NCI-H2081 (cell line): ENCODE results near the gene MYO3B.
"Not testable (repeated sequence)": the region's sequence is repeated elsewhere in the genome, so short reads cannot be mapped to it uniquely, and the experiment has no call there.

ENCODE experiments used
- DNase-seq, 2 experiments: peaks; one replicate each; lab custom pipeline; 2025; lab: John Stamatoyannopoulos, UW

Gene MYO3B

DNA sequence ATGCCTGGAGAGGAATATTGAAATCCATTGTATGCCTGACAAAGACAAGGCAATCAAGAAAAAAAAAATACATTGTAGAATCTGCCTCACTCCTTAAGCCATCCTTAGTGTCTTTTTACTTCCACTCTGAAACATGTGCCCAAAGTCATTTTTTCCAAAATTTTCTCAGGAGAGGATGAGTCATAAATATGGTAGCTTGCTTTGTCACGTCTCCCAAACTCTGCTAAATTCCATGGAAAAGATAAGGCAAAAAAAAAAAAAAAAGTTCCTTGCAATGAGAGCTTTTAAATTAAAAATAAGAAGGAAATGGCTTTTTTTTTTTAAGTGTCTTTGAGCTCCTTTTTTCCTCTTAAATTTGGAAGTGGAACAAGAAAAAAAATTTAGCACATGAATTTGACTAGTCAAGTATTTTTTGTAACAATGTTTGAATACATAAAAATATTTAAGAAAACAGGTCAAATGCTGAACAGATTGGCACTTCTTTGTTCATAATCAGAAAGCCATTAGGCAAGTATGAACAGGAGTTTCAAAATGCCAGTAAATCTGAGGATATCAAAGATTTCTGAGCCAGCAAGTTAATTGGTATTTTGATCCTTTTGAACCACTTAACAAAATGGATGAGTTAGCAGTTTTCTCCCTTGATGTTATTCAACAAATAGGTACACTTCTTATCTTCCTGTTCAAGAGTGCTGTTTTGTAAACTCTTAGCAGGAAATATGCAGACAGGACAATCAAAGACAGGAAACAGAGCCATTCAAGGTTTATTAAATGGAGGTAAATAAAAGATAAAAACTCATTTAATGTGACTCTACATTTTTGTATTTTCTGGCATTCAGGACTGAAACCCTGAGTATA, 289.8 kb downstream of the MYO3B start:
- DNase-seq, result no peak

GRCh38 chr2:170468557-170468956, 290.6 kb downstream of the MYO3B start:
- no peak for DNase-seq

DNA sequence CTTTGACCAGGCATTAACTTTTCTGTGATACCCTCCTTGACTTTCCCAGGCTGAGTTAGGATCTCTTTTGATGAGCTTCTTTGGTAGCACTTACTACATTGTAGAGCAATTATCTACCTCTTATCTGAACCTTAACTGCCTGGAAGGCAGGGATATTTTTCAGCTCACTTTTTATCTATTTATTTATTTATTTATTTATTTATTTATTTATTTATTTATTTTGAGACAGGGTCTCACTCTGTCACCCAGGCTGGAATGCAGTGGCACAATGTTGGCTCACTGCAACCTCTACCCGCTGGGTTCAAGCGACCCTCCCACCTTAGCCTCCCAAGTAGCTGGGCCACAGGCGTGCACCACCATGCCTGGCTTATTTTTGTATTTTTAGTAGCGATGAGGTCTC, 294.6 kb downstream of the MYO3B start:
- DNase-seq, result not testable (repeated sequence)

DNA sequence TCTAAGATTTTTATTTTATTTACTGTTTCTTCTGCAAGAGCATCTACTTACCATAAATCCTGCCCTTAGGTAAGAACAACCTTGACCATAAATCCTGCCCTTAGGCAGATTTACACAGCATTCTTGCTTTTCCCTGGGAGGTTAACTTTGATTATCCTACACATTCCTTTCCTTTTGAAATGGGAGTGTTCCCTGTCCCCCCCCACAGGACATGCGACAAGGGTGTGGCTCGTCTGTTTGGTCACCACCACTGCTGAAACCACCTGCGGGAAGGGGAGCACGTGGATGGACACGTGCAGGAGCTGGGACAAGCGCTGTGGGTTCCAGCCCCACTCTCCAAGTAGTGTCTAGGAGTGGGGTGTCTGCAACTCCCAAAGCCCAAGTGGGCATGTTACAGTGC, 297.9 kb downstream of the MYO3B start:
- DNase-seq, result no peak

- DNase-seq, result no peak
Observed at GRCh38 chr2:170477630-170478029, 299.7 kb downstream of the MYO3B start.

DNA sequence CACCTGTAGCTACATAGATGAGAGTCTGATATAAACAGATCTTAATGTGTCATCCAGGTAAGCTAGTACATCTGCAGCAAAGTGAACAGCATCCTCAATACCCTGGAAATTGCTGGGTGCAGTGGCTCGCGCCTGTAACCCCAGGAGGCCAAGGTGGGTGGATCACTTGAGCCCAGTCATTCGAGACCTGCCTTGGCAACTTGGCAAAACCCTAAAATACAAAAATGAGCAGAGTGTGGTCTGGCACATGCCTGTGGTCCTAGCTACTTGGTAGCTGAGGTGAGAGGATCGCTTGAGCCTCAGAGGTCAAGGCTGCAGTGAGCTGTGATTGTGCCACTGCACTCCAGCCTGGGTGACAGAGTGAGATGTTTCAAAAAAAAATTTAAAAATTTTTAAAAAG, 303.3 kb downstream of the MYO3B start:
- no peak for DNase-seq

GRCh38 chr2:170484552-170484951, 306.6 kb downstream of the MYO3B start:
- DNase-seq, result no peak

GRCh38 chr2:170485254-170486026, 307.5 kb downstream of the MYO3B start:
- DNase-seq, result no peak

DNA sequence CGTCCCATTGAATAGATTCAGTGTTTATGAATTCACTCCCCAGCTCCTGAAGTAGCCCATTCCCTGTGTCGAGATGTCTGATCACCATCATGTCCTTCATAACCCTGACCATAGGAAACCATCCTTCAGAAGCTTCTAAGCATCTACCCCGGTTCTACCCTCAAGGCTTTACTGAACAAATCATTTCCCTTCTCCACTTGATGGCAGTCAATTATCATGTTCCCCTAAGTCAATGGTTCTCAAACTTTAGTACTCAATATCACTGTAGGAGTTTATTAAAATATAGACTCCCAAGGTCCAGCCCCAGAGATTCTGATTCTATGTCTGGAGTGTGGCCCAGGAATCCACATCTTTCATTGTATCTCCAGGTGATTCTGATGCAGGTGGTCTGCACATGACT, 308.8 kb downstream of the MYO3B start:
- no peak for DNase-seq

DNA sequence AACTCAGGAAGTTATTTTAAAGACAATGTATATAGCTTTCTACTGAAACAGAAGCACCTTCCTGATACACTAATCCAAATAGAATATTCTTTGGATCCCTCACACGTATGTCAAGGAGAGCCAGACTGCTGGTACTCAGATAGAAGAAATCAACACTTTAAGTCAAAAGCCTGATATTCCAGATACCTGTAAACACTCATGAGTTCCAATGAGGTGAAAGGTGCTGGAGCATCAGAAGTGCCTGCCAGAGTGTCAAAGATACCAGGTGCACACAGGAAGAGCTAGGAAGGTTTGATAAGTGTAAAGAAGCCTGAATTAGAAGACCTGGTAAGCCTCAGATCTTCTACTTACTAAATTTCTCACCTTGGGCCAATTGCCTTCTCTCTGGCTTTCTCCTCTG, 310.9 kb downstream of the MYO3B start:
- no peak for DNase-seq

- no peak for DNase-seq
Observed at GRCh38 chr2:170492010-170492409, 314.1 kb downstream of the MYO3B start.

DNA sequence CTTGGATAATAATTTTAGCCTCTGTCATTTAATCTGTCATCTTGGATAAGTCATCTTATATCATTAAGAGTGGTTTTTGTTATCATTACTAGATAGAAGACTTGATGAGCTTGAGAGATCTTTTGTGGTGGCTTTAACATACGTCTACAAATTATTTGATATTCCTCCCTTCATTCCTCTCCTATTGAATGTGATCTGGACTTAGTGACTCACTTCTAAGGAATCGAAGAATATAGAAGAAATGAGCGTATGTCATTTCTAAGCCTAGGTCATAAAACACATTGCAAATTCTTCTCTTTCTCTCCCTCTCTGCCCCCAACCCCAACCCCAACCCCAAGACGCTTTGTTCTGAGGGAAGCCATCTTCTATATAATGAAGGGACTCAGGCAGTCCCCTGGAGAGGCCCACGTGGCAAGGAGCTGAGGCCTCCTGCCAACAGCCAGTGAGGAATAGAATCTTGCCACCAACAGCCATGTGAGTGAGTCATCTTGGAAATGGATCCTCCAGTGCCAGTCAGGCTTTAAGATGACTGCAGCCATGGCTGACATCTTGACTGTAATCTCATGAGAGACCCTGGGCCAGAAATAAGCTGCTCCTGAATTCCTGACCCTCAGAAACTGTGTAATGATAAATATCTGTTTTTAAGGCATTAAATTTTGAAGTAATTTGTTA, 315.6 kb downstream of the MYO3B start:
- DNase-seq, result no peak

DNA sequence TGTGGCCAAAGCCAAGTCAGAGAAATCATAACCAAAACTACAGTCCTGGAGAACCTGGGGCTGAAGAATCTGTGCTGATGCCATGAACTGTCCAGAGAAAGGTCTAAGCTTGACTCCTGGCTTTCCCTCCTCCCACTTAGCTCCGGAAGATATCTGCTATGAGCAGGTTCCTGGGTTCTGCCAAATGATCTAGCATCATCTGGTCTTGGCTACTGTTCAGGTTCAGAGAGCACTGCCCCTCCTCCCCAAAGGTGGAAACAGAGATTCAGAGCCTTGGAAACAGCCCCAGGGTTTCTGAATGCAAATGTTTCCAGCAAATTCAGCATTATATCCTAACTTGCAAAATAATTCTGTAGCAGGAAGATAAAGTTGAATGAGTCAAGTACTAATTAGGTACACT, 317.9 kb downstream of the MYO3B start:
- no peak for DNase-seq

DNA sequence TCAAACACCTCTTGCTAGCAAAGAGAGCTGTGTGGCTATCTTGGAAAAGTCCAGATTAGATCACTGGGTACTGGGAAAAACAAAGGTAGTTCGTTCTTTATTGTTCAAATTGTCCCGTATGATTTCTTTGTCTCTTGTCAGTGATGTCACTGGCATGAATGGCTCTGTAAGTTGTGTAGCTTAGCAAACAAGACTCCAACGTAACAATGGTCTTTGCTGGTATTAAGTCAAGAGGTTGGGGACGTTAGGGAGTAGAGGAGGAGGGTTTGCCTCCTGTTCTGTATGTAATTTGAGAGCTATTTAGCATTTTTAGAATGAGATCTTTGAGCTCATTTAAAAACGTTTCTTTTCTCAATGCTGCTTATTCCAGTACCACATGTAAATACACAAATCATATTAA, 320.7 kb downstream of the MYO3B start:
- peak in 1 of 2 experiments; percentile 18 for DNase-seq

- no peak for DNase-seq
Observed at GRCh38 chr2:170500104-170500503, 322.2 kb downstream of the MYO3B start.

- DNase-seq, result no peak
Observed at GRCh38 chr2:170500770-170501169, 322.8 kb downstream of the MYO3B start.

- DNase-seq, result no peak
Observed at GRCh38 chr2:170501421-170502043, 323.6 kb downstream of the MYO3B start.

DNA sequence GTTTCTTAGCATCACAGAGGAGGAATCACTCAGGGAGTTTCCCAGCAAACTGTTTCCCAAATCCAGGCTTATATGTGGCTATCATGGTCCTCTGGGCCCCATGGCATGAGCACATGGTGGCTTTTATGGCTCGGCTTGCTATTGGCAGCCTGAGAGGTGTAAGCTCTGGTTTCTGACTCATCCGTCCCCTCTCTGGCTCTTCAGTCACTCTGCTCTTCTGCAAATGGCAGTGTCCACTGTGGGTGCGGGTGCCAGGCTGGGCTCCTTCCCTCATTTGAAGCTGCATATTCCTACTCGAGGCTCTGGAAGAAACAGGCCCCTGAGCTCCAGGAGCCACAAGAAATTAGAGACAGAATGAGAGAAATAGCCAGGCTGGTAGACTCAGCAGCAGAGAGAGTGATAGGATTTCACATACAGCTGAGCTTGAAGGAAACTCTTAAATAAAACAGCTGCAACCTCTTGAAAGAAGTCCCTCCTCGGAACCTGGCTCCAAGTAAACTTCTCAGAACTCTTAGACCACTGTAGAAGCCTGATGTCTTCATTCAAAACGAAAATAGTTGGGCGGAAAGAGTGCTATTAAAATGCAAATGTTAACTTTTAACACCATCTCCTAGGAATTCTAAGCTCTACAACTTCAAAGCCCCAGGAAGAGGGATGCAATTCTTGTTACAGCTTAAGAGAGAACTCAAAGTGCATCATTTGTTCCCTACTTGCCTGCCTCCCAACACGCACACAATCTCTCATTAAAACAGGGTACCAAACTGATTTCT, 324.6 kb downstream of the MYO3B start:
- no peak for DNase-seq

DNA sequence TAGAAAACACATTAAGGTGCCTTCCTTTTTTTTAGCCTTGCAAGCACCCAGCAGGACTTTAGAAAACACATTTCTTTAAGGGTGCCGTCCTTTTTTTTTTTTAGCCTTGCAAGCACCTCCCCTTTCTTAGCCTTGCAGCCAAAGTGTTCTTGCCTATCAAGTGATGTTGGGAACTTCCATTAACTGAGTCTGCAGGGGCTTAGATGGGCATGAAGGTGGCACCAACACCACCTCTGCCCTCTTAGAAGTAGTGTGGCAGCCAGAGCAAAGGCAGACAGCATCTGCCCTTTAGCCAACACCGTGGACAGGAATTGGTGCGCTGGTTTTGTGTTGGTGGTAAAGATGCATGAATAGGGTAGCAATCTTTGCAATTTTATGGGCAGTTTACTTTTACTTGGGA, 325.6 kb downstream of the MYO3B start:
- no peak for DNase-seq

DNA sequence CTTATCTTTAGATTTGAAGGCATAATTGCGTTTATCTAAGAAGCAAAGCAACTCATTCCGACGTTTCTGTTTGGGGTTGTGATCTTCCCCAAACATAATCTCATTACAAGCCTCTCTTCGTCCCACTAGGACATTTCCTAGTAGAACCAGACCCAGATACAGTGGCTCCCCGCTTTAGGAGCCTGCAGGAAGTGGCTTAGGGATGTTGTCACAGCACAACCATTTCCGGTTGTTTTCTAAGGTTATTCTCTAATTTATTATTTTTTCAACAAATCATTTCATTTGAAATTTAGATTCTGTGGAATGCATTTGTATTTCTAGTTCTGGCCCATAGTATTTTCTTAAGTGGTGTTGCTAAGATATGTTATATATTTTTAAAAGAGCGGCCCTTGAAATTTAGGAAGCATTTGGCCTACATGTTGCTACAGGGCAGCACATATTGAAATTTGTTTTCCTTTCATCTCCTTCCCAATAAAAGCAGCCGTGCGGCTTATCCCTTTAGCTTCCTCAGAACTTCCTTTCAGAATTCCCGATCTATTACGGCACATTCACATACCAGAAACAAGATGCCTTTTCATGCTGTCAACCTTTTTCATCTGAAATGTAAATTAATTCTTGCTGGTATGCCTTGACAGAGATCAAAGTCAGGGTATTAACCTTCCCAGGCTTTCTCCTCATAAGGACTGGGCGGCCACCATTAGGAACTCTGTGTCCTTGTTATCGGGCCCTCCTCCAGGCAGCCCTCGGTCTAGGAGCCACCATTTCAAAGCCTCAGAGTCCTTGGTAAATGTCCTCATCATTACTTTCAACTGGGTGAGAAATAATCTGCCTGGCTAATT, 326.2 kb downstream of the MYO3B start:
- no peak for DNase-seq

DNA sequence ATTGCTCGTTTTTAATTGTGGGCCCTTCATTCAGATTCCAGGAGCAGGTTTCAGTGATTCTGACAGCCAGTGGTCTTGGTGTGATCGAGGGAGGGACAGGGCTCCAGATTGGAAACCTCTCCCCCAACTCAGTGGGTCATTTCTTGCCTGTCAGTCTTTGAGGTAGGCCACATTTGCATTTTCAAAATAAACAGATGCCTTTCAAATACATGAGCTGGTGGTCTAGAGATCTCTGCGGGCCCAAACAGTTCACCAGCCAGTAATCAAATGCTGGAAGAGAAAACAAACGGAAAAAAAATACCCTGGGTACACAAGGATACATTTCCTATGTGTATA, 326.8 kb downstream of the MYO3B start:
- no peak for DNase-seq
